GM18520 (cell line): ENCODE data around the gene ZNF333.
"Not testable (repeated sequence)": the region's sequence is repeated elsewhere in the genome, so short reads cannot be mapped to it uniquely, and the experiment has no call there.

ENCODE experiments used
- ATAC-seq: cut with Tn5 transposase; IDR thresholded peaks from one replicate; pipeline ENCODE4 v1.9.1; 2021; ENCODE audit not compliant: unreplicated experiment

ZNF333 gene

DNA sequence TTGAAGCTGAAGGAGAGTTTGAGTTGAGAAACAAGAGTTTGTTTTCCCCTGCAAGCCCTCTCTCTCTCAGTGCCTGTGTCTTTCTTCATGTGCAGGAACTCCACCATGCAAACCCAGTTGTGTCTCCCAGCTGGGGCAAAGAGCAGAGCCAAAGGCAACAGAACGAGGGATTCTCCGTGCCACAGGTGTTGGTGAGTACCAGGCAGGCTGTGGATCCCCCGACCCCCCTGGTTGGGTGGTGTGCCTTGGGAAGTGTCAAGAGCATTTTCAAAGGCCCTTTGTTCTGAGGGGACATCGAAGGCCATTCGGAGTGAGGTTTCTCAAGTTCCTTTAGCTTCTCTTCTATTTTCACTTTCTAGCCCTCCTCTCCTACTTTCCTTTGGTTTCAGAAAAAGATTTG is 5.6 kb downstream of the ZNF333 start:
- no peak for ATAC-seq

- no peak for ATAC-seq
These were observed 9.8 kb downstream of the ZNF333 start for GRCh38 chr19:14699641-14700040.

DNA sequence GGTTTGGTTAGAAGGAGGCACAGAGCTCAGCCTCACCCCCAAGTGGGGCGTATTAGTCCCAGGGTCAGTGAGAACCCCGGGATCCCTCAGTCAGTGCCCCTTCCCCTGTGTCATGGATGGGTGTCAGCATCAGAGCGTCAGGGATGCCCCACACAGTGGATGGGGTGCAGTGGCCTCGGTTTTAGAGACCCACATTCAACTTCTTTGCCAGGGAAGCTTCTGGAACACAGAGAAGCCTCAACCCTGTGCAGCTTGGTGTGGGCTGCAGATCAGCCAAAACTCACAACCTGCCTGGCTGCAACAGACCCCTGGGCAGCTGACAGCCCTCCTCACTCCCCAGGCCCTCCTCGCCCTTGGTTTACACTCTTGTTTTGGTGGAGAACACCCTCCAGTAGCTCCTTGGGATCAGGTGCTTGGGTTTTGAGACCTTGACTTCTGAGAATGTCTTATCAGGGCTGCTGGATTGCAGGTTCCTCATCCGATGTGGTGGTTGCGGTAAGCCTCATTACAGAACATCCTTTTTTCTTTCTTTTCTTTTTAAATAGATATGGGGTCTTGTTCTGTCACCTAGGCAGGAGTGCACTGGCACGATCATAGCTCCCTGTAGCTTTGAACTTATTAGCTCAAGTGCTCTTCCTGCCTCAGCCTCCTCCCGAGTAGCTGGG is 11.0 kb downstream of the ZNF333 start:
- no peak for ATAC-seq

GRCh38 chr19:14703833-14704232 is 14.0 kb downstream of the ZNF333 start:
- ATAC-seq = no peak

DNA sequence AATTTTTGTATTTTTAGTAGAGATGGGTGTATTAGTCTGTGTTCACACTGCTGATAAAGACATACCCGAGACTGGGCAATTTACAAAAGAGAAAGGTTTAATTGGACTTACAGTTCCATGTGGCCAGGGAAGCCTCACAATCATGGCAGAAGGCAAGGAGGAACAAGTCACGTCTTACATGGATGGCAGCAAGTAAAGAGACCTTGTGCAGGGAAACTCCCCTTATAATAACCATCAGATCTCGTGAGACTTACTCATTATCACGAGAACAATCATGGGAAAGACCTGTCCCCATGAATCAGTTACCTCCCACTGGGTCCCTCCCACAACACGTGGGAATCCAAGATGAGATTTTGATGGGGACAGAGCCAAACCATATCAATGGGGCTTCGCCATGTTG is 14.6 kb downstream of the ZNF333 start:
- no peak for ATAC-seq

DNA sequence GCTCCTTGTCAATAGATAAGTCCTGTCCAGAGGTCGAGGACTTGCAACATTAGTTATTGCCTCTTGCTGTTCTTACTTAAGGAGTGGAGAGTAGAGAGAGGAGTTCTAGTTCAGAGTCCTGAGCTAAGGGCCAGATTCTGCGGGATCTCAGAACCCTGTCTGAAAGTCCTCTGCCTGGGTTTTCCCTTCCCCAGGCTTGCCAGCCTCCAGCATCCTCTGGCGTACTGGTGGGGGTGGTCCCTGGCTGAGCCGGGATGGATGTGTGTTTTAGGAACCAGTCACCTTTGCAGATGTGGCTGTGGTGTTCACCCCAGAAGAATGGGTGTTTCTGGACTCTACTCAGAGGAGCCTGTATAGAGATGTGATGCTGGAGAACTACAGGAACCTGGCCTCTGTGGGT is 26.0 kb downstream of the ZNF333 start:
- no peak for ATAC-seq

- ATAC-seq = no peak
These were observed 28.8 kb downstream of the ZNF333 start for GRCh38 chr19:14718522-14719116.

DNA sequence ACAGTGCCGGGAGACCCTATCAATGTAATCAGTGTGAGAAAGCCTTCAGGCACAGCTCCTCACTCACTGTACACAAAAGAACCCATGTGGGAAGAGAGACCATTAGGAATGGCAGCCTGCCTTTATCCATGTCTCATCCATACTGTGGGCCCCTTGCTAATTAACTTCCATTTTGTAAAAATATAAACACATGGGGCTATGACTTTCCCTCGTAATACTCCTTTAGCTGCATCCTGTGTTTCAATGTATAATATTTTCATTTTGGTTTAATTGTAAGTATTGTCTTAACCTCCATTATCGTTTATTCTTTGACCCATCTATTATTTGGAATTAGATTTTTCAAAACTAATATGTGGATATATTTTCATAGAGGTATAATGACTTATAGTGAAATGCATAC is 29.3 kb downstream of the ZNF333 start:
- ATAC-seq = no peak

DNA sequence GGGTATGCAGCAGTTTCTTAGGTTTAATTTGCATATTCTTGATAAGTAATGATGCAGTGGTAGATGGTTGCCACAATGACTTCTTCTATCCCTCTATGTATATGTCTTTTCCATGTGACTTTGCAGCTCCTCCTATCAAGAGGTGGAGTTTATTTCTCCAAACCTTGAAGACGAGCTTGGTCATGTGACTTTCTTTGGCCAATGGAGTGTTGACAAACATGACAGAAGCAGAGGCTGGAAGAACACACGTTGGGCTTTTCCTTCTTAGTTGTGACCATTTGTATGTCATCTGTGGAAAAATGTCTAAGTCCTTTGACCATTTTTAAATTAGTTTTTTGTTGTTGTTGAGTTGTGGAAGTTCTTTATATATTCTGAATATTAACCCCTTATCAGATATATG is 32.3 kb downstream of the ZNF333 start:
- no peak for ATAC-seq

GRCh38 chr19:14728595-14728994 is 38.7 kb downstream of the ZNF333 start:
- ATAC-seq = no peak

DNA sequence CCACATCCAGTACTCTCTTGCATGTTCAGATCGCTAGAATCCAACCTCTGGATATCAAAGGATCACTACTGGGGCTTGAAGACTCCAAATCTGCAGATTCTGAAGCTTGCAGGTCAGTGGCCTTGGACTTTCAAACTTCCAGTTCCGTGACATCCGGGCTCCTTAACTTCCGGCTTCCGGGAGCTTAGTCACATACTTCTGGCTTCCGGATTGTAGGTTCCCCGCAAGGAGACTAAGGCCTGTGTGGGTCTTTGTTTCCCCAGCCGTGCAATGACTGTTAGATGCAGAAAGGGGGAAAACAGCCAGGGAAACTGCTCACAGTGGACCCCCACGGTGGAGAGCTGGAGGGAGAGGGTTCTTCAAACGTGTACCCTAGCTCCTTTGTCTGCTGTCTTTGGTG is 41.4 kb downstream of the ZNF333 start:
- no peak for ATAC-seq

DNA sequence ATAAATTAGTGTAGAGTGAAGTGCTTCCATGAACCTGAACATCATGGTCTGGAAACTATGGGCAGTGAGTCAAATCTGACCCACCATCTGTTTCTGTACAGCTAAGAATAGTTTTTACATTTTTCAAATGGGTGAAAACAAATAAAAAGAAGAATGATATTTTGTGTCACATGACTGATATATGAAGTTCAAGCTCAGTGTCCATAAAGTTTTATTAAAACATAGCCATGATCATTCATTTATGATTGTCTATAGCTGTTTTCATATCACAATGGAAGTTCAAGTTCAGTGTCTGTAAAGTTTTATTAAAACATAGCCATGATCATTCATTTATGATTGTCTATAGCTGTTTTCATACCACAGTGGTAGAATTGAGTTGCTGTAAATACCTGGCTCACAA is 42.7 kb downstream of the ZNF333 start:
- no peak for ATAC-seq

- ATAC-seq = no peak
These were observed 43.7 kb downstream of the ZNF333 start for GRCh38 chr19:14733574-14733973.

DNA sequence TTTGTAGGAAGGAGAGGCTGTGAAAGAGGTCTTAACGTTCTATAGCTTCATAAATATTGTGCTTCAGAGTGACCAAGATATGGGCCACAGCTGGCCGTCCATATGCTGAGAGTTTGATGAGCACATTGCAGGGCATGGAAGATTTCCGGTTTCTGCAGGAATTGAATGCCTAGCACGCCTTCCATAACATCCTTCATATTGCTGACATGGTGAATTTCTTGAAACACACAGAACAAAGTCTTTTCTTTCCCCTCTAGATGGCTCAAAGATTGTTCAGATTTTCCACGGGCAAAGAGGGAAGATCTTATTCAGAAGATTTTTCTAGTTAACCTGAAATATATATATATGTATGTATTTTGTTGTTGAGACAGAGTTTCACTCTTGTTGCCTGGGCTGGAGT is 46.1 kb downstream of the ZNF333 start:
- ATAC-seq = no peak

- ATAC-seq = no peak
These were observed 57.0 kb downstream of the ZNF333 start for GRCh38 chr19:14746886-14747285.

GRCh38 chr19:14748601-14749000 is 58.8 kb downstream of the ZNF333 start:
- no peak for ATAC-seq

DNA sequence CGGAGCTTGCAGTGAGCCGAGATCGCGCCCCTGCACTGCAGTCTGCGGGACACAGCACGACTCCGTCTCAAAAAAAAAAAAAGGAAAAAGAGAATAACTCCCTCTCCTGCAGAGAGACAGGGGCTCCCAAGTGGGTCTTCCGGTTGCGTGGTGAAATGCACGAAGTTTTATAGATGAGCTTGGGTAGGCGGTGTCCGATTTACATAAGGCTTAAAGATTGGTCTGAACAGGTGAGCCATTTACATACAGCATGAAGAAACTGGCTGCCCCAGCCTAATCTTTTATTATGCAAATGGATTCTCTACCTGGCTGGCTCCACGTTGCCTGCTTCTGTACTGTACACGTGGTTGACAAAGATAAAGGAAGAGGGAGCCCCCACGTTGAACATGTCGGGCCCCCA is 69.0 kb downstream of the ZNF333 start:
- ATAC-seq = no peak

- no peak for ATAC-seq
These were observed 71.8 kb downstream of the ZNF333 start for GRCh38 chr19:14761607-14762006.

DNA sequence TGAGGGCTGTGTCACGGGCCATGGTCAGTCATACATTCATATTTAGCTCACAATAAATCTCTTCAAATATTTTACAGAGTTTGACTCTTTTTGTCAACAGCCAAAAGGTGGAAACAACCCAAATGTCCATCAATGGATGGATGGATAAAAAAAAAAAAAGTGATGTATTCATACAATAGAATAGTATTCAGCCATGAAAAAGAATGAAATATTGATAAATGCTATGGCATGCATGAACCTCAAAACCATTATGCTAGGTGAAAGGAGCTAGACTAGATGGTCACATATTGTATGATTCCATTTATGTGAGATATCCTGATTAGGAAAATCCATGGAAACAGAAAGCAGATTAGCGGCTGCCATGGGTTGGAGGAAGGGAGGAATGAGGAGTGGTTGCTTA is 72.3 kb downstream of the ZNF333 start:
- ATAC-seq = no peak

DNA sequence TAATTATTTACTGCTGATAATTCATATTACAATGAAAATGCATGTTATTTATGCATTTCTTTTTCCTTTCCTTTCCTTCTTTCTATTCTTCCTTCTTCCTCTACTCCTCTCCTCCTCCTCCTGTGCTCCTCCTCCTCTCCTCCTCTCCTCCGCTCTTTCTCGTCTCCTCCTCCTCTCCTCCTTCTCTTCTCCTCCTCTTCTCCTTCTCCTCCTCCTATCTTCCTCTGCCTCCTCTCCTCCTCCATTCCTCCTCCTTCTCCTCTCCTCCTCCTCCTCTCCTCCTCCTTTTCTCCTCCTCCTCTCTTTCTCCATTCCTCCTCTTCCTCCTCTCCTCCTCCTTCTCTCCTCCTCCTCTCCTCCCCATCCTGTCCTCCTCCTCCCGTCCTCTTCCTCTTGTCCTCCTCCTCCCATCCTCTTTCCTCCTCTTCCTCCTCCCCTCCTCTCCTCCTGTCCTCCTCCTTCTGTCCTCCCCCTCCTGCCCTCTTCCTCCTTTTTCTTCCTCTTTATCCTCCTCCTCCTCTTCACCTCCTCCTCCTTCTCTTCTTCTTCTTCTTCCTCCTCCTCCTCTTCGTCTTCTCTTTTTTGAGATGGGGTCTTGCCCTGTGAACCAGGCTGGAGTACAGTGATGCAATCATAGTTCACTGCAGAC is 73.8 kb downstream of the ZNF333 start:
- ATAC-seq = no peak

- no peak for ATAC-seq
These were observed 74.6 kb downstream of the ZNF333 start for GRCh38 chr19:14764401-14764800.

GRCh38 chr19:14765403-14765802 is 75.6 kb downstream of the ZNF333 start:
- ATAC-seq = not testable (repeated sequence)

DNA sequence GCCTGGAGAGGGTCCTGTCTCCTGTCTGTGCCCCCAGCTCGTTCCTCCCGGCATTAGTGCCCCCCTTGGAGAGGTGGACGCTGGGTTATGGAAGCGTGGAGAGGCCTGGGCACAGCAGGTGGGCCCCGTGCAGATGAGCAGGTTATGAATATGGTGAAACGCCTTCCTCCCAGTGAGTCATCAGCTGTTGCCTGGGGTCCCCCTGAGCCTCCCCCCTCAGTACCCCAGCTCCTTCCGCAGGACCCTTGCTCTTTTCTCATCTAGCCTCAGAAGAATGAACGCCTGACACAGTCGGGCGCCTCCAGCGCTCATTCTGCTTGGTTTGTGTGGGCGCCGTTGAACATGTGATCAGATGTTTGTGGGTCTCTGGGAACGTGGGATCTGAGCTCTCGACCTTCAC is 76.0 kb downstream of the ZNF333 start:
- not testable (repeated sequence) for ATAC-seq
